Iris pigment epithelial cell (primary cell): Measurements from ENCODE around the gene MICAL3.

Source experiments
- DNase-seq: peaks from one replicate; pipeline ENCODE4 v3.0.0-alpha.2; 2011; ENCODE audit warnings: low read depth

MICAL3 gene

GRCh38 chr22:17817079-17817478 is 207.3 kb downstream of the MICAL3 start:
- no peak for DNase-seq

DNA sequence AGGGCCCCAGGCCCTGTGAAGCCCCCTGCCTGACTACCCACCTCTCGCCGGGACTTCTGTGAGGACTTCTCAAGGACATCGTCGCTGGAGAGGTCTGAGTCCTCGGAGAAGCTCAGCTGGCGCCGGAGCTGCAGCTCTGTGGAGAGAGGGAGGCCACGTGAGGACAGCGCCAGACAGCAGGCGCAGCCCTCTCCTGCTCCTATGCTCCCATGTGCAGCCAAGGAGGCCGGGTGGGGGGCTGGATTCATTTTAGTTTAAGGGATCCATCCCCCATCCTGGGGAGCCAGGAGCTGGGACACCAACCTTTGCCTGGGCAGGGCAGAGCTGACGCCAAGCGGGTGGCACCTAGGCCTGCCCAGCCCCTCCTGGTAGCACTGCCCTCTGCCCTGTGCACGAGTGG is 207.7 kb downstream of the MICAL3 start:
- DNase-seq = no peak

DNA sequence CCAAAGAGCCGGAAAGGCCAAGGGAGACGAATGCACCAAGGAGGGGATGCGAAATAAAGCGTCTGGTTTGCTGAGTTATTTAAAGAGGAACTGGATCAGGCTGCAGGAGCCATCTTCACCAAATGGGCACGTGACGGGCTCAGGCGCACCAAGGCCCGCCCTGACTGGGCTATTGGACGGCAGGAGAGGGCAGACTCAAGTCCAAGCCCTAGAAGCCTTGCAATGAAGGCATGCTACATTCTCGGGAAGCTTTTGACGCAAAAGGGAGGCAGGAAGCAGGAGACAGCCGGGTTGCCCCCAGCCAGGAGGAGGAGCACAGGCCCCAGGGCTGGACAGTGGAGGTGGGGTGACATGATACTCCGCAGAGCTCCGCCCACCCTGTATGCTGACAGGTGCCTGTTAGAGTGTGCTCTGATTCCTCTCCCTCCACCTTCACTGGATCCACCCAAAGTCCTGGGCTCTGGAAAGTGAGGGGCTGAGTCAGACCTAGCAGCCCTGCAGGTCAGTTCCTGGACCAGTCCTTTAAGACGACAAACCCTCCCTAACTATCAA is 208.6 kb downstream of the MICAL3 start:
- no peak for DNase-seq

DNA sequence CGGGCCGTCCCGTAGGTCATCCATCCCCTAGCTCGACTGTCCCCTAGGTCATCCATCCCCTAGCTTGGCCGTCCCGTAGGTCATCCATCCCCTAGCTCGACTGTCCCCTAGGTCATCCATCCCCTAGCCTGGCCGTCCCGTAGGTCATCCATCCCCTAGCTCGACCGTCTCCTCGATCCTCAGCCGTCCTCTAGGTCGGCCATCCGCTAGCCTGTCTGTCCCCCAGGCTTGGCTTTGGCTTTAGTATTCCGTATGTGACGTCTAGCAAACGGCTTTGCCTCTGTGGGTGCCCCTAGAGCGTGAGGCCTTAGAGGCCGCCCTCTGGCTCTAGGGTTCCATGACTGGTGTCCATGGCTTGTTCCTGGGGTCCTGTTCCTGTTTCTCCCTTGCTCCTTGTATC is 209.5 kb downstream of the MICAL3 start:
- DNase-seq = no peak

DNA sequence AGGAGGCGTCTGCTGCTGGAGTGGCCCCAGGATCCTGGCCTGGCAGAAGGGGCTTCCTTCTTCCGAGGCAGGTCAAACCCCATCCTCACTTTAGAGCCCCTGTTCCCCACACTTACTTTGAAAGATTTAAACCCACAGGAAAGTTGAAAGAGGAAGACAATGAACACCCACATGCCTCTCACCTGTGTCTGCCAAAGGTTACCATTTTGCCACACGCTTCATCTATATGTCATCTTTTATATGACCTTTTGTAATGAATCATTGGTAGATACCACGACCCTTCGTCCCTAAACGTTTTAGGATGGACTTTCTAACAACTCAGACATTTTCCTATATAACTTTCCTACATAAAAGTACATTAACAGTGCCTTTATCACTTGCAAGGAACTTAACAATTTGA is 210.3 kb downstream of the MICAL3 start:
- no peak for DNase-seq

DNA sequence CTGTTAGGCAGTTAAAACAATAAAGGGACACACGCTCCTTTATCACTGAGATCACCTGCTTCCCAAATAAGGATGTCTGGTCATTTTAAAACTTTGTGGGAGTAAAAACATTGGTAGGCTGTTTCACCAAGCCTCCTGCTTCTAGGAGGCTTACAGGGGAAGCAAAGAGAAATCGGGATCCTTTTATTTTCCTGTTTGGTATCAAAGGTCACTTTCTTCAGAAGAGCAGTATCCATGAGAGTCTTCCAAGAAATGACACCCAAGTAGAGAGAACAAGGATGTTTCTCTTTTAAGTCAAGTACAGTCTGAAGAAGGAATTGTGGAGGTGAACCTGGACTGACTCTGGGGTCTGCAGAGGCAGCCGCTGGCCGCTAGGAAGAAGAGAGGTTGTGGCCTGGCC is 213.2 kb downstream of the MICAL3 start:
- no peak for DNase-seq

DNA sequence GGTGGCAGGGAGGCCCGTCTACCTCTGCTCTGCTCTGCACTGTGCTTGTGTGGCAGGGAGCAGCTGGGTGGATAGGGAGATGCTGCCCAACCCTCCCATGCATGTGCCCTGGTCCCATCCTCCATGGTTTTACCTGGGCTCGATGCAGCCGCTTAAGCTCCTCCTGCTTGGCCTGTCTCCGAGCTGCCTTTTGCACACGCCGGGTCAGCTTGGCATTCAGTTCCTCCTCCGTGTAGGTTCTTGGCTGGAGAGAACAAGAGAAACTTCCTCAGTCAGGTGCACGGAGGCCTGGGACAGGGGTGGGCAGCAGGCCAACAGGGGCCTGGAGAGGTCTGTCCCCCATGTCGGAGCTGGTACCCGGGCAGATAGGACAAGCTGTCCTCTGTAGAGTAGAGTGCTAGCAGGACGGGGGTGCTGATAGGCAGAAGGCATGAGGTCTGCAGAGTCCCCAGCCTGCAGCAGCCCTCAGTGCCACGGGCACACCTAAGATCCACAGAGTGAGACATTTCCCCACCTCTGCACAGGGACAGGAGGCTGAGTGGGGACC is 213.7 kb downstream of the MICAL3 start:
- DNase-seq = no peak

DNA sequence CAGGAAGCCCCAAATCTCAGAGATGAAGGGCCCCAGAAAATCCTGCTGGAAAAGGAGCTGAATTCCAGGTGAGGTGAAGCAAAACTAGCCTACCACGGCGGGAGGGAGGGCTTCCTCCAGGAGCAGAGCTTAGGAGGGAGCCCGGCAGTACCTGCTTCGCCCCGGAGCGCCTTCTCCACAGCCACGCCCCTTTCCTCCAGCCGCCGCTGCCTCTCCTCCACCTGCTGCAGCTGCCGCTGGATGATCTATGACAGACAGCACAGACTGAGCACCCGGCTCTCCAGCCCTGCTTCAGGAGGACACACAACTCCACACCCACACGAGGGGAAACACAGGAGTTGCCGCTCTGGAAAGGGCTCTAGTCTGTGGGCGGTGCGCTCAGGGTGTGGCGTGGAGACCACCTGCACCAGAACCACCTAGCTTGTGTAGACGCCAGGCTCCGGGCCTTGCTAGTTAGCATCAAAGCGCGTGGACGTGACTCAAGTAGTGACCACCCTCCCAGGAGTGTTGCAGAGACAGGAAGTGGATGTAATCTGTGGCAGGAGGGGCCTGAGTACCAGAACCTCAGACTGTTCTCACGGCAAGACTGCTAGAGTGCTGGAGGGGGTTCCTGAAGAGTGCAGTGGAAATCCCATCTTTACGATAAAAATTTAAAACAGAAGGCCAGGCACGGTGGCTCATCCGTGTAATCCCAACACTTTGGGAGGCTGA is 215.5 kb downstream of the MICAL3 start:
- DNase-seq = peak; percentile 40

DNA sequence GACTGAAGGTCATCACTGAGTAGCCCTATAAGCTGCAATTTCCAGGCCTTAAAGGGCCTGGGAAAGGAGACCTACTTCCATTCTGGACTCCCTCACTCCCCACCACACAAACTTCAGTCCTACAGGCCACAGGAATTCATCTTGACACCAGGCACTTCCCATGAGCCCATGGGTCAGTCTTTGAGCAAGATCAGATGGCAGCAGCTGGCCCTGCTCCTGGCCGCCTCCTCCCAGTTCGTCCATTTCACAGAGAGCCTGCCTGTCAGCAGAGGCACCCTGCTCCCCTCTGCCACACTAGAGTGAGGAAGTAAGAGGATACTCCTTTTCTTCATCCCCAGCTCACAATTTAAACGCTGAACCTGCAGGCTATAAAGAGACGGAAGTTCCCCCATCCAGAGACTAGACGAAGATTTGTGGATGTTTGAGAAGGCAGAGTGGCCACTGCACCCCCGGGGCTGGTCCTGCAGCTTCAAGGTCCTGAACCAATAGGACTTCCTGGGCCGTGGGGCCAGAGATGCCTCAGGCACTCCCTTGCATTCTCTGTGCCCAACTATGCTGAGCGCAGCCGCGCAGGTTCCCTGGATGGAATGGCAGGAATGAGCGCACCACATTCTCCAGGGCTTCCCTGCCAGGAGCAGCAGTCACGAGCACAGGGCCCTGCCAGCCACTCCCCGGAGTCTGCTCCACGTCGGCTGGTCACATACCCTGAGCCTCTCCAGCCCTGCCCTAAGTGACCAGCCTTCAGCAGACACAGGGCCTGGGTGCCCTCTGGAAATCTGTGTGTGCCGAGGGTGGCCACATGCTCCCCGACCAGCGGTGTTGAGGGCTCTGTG is 216.6 kb downstream of the MICAL3 start:
- peak; percentile 38 for DNase-seq

GRCh38 chr22:17807086-17807485 is 217.3 kb downstream of the MICAL3 start:
- DNase-seq = no peak

DNA sequence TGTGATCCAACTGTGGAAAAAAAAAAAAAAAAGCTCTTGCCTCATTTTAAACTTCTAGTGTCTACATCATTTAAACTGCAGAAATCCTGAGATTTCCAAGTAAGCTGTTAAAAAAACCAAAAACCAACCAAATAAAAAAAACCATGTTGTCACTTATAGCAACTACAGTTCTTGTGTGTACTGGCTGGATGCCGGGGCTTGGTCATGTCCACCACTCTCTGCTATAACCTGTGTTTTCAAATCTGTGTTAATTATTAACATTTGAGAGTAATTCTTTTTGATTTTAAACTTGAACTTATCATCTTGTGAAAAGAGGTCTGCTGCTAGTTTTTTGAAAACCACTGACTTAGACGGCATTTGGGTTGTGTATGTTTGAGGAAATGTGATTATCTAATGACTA is 217.9 kb downstream of the MICAL3 start:
- no peak for DNase-seq

DNA sequence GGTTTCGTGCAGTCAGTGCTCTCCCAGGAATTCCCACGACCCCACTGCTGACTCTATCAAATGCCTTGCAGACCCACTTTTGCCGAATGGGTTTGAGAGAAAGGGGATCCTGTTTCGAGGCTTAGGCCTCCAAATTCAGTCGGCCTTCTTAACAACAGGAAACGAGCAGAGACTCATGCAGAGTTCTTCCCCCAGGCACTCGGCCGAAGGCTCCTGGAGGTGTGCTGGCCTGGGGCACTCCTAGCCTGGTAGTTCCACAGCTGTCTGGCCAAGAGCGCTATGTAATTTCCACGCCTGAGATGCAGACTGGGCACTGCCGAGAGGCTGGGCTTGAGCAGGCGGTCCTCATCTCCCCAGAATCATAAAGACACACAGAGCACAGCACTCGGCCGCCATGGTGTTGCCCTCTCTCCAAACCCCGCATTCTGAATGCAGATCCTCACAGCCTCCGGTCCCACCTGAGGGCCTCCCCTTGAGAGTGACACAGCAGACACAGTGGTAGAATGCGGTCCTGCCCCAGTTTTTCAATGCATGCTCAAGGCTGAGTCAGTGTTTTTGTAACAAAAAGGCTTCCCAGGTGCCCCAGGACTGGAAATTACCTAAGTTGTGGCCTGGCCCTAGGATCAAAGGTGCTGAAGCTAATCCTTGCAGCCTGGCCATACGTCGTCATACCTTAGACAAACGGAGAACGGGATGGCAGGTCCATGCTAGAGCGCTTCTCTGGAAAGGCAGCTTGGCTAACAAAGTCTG is 219.9 kb downstream of the MICAL3 start:
- no peak for DNase-seq

- DNase-seq = no peak
Measured at GRCh38 chr22:17803609-17804270, 220.6 kb downstream of the MICAL3 start.

GRCh38 chr22:17802822-17803221 is 221.5 kb downstream of the MICAL3 start:
- peak; percentile 11 for DNase-seq

GRCh38 chr22:17802411-17802810 is 221.9 kb downstream of the MICAL3 start:
- DNase-seq = no peak

DNA sequence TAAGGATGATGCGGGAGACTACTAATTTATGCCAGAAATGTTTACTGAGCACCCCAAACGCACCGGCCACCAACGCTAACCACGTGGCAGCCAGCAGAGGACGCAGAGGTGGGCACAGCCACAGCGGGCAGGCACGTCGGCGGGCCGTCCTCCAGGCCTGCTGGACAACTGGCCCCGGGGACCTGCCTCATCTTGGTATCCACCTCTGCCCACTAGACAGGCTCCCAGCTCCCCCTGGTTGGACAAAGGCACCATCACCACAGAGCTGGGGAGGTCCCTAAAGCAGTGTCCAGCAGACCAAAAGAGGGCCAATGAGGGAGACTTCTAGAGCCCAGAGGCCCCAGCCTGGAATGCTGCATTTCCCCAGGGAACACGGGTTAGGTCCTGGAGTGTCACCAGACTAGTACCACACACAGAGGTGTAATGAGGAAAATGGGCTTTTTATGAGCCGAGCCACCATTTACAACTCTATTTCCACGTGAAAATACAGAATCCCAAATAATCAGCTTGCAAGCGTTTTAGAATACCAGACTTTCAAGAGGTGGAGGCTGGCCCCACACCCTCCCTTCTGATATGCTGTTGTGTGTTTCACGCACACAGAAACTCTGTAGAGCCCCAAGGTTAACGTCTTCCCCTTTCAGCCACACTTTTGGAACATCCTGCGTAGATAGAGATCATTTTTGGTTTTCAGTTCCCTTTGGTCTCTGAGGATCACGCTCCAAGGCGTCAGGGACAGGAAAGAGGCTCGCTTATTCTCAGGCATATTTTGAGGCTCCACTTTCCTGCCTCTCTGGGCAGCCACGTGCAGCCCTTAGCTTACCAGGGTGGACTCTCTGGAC is 226.4 kb downstream of the MICAL3 start:
- no peak for DNase-seq

DNA sequence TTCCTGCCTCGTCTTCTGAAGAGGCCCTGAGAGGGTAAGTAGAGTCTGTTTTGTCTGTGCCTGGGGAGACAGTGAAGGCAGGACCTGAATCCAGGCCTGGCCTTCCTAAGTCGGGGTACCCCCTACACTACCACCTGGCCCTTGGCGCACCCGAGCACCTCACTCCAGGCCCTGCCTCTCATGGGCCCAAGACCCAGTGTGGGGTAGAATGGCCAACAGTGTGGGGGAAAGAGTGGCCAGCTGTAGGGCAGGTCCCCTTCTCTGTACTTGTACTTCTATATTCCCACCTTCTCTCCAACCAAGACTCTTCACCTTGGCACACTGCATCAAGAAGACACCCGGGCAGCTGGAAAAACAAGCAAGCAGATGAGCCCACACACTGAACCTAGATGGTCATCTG is 227.7 kb downstream of the MICAL3 start:
- no peak for DNase-seq

GRCh38 chr22:17795661-17796548 is 228.5 kb downstream of the MICAL3 start:
- DNase-seq = no peak

DNA sequence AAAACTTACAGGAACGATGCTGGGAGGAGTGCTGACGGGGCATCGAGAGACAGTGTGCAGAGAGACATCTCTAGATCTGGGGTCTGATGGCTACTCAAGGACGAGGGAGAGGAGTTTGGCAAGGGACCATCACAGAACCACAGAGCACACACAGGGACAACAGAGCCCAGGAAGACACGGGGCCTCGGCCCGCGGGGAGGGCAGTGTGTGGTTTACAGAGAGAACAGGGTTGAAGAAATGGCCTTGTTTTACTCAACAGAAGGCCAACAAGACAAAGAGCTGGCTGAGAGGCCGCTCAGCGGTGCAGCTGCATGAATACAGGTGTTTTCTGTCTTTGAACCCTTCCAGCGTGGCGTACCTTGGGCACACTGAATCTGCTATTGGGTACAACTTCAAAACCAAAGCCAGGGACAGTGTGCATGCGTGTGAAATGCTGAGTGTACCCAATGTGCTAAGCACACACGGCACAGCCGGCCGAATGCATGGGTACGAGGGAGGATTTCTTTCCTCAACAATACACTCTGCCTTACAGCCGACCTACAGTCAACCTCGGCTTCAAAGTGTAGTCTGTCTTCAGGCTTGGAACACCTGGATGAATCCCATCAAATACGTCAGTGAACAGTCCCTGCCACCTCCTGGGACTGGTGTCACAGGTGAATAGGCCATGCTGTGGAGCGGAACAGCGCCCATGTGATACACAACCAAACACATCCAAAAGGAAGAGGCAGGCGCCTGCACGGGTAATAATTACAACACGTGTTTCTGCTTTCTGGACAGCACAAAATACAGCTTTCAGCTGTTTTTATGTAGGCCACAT is 229.4 kb downstream of the MICAL3 start:
- DNase-seq = no peak
